ENCODE results near the gene SOX15. TPM values are rescaled to one million over a fixed set of nuclear protein-coding genes. Genes with fewer than 3 reads are reported as not detected.

The SOX15 gene
- total and polyA plus RNA-seq, 2 of the 13 experiments (the other 11 are each of a cell fraction or from before 2014, with no cell fraction given), result 0.07 to 0.18 TPM

GRCh38 chr17:7548585-7549400 is 41.1 kb downstream of the SOX15 start, which contains the start of gene TNFSF12 (continued):
- TF ChIP-seq HOXA9 (CRISPR knock-in tag; IDR thresholded peaks at IDR 0.05; ENCODE audit: borderline replicate concordance) (no peak), GMEB1 (CRISPR knock-in tag; IDR thresholded peaks at IDR 0.05; ENCODE audit: borderline replicate concordance) (no peak), ZFP91 (CRISPR knock-in tag; IDR thresholded peaks at IDR 0.05; ENCODE audit: borderline replicate concordance) (peak; percentile 43; the same call in 1 of the 2 replicates), CTCF (CRISPR knock-in tag; IDR thresholded peaks at IDR 0.05) (peak; percentile 15; the same call in 1 of the 2 replicates), HINFP (CRISPR knock-in tag; IDR thresholded peaks at IDR 0.05; ENCODE audit: low read depth) (0 out of 2 replicates have a peak, but pooled peaks have one; percentile 17), ZNF441 (CRISPR knock-in tag; IDR thresholded peaks at IDR 0.05; ENCODE audit: borderline replicate concordance) (0 out of 2 replicates have a peak, but pooled peaks have one; percentile 33), ERF (CRISPR knock-in tag; IDR thresholded peaks at IDR 0.05) (0 out of 2 replicates have a peak, but pooled peaks have one; percentile 45), ZNF550 (CRISPR knock-in tag; IDR thresholded peaks at IDR 0.05; ENCODE audit: borderline replicate concordance) (no peak), HMGXB4 (CRISPR knock-in tag; IDR thresholded peaks at IDR 0.05; ENCODE audit: borderline replicate concordance in 1 of 2, low read depth in 1 of 2) (peak; percentile 26 to 56; a peak in 1 of 4 replicates), SCMH1 (CRISPR knock-in tag; IDR thresholded peaks at IDR 0.05; ENCODE audit: borderline replicate concordance) (no peak), ZKSCAN5 (CRISPR knock-in tag; IDR thresholded peaks at IDR 0.05) (no peak), HOXA3 (CRISPR knock-in tag; IDR thresholded peaks at IDR 0.05) (peak; percentile 10; the same call in 1 of the 2 replicates), ZBTB33 (CRISPR knock-in tag; IDR thresholded peaks at IDR 0.05) (peak; percentile 63; the same call in 1 of the 2 replicates), ATRX (CRISPR knock-in tag; IDR thresholded peaks at IDR 0.05; ENCODE audit: borderline replicate concordance) (no peak), CHCHD3 (CRISPR knock-in tag; IDR thresholded peaks at IDR 0.05) (no peak), ZKSCAN8 (CRISPR knock-in tag; IDR thresholded peaks at IDR 0.05; ENCODE audit: borderline replicate concordance) (no peak)

All from HepG2 (cell line).